Measurements from ENCODE around the gene FAM219A.

The FAM219A gene

GRCh38 chr9:34375901-34376595 is 82.3 kb downstream of the FAM219A start:
- TF ChIP-seq, protein P1, sequence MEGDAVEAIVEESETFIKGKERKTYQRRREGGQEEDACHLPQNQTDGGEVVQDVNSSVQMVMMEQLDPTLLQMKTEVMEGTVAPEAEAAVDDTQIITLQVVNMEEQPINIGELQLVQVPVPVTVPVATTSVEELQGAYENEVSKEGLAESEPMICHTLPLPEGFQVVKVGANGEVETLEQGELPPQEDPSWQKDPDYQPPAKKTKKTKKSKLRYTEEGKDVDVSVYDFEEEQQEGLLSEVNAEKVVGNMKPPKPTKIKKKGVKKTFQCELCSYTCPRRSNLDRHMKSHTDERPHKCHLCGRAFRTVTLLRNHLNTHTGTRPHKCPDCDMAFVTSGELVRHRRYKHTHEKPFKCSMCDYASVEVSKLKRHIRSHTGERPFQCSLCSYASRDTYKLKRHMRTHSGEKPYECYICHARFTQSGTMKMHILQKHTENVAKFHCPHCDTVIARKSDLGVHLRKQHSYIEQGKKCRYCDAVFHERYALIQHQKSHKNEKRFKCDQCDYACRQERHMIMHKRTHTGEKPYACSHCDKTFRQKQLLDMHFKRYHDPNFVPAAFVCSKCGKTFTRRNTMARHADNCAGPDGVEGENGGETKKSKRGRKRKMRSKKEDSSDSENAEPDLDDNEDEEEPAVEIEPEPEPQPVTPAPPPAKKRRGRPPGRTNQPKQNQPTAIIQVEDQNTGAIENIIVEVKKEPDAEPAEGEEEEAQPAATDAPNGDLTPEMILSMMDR (IDR thresholded peaks at IDR 0.05; ENCODE audit: extremely low read depth, missing control alignments): no peak
- peak; percentile 75 for DNase-seq (ENCODE audit: low spot score)

GRCh38 chr9:34374905-34375552 is 83.3 kb downstream of the FAM219A start:
- TF ChIP-seq, protein P1 (IDR thresholded peaks at IDR 0.05; ENCODE audit: extremely low read depth, missing control alignments): no peak
- no peak for DNase-seq (ENCODE audit: low spot score)

GRCh38 chr9:34374339-34374738 is 84.0 kb downstream of the FAM219A start:
- DNase-seq (ENCODE audit: low spot score): no peak
- TF ChIP-seq, protein P1 (IDR thresholded peaks at IDR 0.05; ENCODE audit: extremely low read depth, missing control alignments): no peak

- TF ChIP-seq, protein P1 (IDR thresholded peaks at IDR 0.05; ENCODE audit: extremely low read depth, missing control alignments): no peak
- DNase-seq (ENCODE audit: low spot score): no peak
Measured at GRCh38 chr9:34373749-34374148, 84.6 kb downstream of the FAM219A start.

DNA sequence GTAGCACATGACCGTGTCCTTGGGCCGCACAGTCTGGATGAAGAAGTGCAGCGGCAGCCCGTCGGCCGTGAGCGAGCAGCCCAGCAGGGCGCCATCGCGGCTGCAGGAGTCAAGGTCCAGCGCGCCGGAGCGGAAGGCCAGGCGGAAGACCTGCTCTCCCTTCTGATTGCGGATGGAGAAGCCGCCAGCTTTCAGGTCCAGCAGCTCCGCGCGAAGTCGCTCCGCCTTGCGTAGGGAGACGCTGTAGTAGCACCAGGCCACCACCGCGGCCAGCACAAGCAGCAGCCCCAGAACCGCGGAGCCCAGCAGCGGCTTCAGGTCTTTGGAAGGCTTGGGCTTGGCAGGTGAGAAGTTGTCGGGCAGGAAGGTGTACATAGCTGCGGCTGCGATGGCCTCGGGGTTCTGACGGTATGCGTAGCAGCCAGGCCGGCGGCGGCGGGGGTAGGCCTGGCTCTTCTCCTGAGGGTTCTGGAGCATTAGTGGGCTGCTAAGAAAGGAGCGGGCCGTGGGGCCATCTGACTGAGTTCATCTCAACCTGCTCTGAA is 85.8 kb downstream of the FAM219A start:
- DNase-seq (ENCODE audit: low spot score): no peak

GRCh38 chr9:34371886-34372466 is 86.4 kb downstream of the FAM219A start:
- TF ChIP-seq, protein P1 (IDR thresholded peaks at IDR 0.05; ENCODE audit: extremely low read depth, missing control alignments): no peak
- no peak for DNase-seq (ENCODE audit: low spot score)

More for the DNA sequence above, 85.8 kb downstream of the FAM219A start:
- TF ChIP-seq, protein P1 (IDR thresholded peaks at IDR 0.05; ENCODE audit: extremely low read depth, missing control alignments): no peak

All from GM20000 (cell line).